OCI-LY7 (cell line): ENCODE measurements around the gene COPG1. TPM values are rescaled to one million over a fixed set of nuclear protein-coding genes. Genes with fewer than 3 reads are reported as not detected.

ENCODE experiments used
- BruUV-seq: library from RNA; stranded (reverse); fragments of 400-500 nt; replicated peaks from 2 replicates; lab custom pipeline; 2021; lab: Mats Ljungman, UMichigan
- CTCF ChIA-PET: fragments of 300-600 bp; sonication (Branson Sonifier 250); formaldehyde crosslinking; loops from one replicate; lab custom pipeline; 2022; ENCODE audit warnings: antibody characterized with exemption; ENCODE audit not compliant: unreplicated experiment; lab: Charles Lee
- POLR2A ChIA-PET: fragments of 300-600 bp; sonication (Branson Sonifier 250); formaldehyde crosslinking; loops from one replicate; lab custom pipeline; 2022; ENCODE audit warnings: antibody characterized with exemption; lab: Charles Lee
- DNase-seq: peaks from one replicate; pipeline ENCODE4 v3.0.0-alpha.2; 2015; ENCODE audit warnings: low spot score
- H2AFZ ChIP-seq: fragments of 200-600 bp; sonication (generic), shearing (Covaris generic); 2 replicates; pipeline ENCODE4 v1.6.1; 2014; ENCODE audit warnings: mild to moderate bottlenecking, antibody characterized with exemption, low read length, moderate library complexity
- H3K27ac ChIP-seq: fragments of 200-600 bp; sonication (generic); 2 replicates; pipeline ENCODE4 v1.5.1; 2014; ENCODE audit warnings: mixed run types, low read depth, mild to moderate bottlenecking, moderate library complexity, low read length, inconsistent platforms; ENCODE audit not compliant: poor library complexity, severe bottlenecking
- H3K36me3 ChIP-seq: fragments of 200-600 bp; sonication (generic); 2 replicates; pipeline ENCODE4 v1.6.1; 2014; ENCODE audit warnings: mild to moderate bottlenecking, antibody characterized with exemption, low read length, moderate library complexity, mixed read lengths; ENCODE audit not compliant: insufficient read depth
- H3K4me1 ChIP-seq: fragments of 200-600 bp; sonication (generic); 2 replicates; pipeline ENCODE4 v1.5.1; 2014; ENCODE audit warnings: mild to moderate bottlenecking, low read length; ENCODE audit not compliant: insufficient read depth, poor library complexity, severe bottlenecking
- H3K4me2 ChIP-seq: fragments of 200-600 bp; sonication (generic); 2 replicates; pipeline ENCODE4 v1.6.1; 2014; ENCODE audit warnings: mild to moderate bottlenecking, low read length
- H3K4me3 ChIP-seq: fragments of 200-600 bp; sonication (generic); 2 replicates; pipeline ENCODE4 v1.5.1; 2014; ENCODE audit warnings: mild to moderate bottlenecking, low read depth, low read length; ENCODE audit not compliant: poor library complexity, severe bottlenecking
- H3K79me2 ChIP-seq: fragments of 200-600 bp; sonication (generic); 2 replicates; pipeline ENCODE4 v1.6.1; 2016; ENCODE audit warnings: low read depth, mild to moderate bottlenecking, low read length, moderate library complexity, mixed read lengths; ENCODE audit not compliant: insufficient read depth
- H3K9me2 ChIP-seq: fragments of 200-600 bp; sonication (generic); 2 replicates; pipeline ENCODE4 v1.6.1; 2016; ENCODE audit warnings: mild to moderate bottlenecking, low read length, mixed read lengths; ENCODE audit not compliant: insufficient read depth
- H3K9me3 ChIP-seq: fragments of 200-600 bp; sonication (generic); 2 replicates; pipeline ENCODE4 v1.6.1; 2014; ENCODE audit warnings: mild to moderate bottlenecking, mixed run types, low read length, mixed read lengths
- H4K20me1 ChIP-seq: fragments of 200-600 bp; sonication (generic); 2 replicates; pipeline ENCODE4 v1.6.1; 2014; ENCODE audit warnings: mild to moderate bottlenecking, antibody characterized with exemption, low read length, moderate library complexity, mixed read lengths; ENCODE audit not compliant: insufficient read depth
- CTCF ChIP-seq: fragments of 200-600 bp; sonication (generic); conservative IDR thresholded peaks from 2 replicates; pipeline ENCODE4 v1.5.1; 2014; ENCODE audit warnings: mild to moderate bottlenecking, antibody characterized with exemption, low read length, moderate library complexity, mixed read lengths
- EZH2phosphoT487 ChIP-seq: fragments of 200-600 bp; sonication (generic); IDR thresholded peaks from 2 replicates; pipeline ENCODE4 v1.6.1; 2018; ENCODE audit warnings: low read depth, borderline replicate concordance, mild to moderate bottlenecking, mixed run types, antibody characterized with exemption, low read length, moderate library complexity, mixed read lengths
- intact Hi-C: fragments of 100-400 bp; cut with micrococcal nuclease; formaldehyde crosslinking; loops from one replicate; pipeline ENCODE4 v1.10.0; 2022; ENCODE audit not compliant: unreplicated experiment
- microRNA-seq: library from miRNA; unstranded; fragments of <30 nt; microRNA quantifications from one replicate; pipeline ENCODE4 v1.2.0, GENCODE V29; 2022; ENCODE audit warnings: borderline replicate concordance
- small RNA-seq: library from RNA; depleted of rRNA; stranded (forward); fragments of <200 nt; gene quantifications from one replicate; pipeline ENCODE3, GENCODE V24; 2014
- total RNA-seq, 2 experiments: library from RNA; depleted of rRNA in 1 of 2; stranded (reverse); fragments of >200 nt in 1 of 2; shearing (Covaris generic) in 1 of 2; gene quantifications; 2 replicates each; pipeline ENCODE4 v1.2.3, GENCODE V29; 2014 to 2022

The COPG1 gene
- total RNA-seq, 2 experiments from 2014 or later, result 91.9 to 182 TPM

GRCh38 chr3:129326595-129326994, 77.2 kb downstream of the COPG1 start:
- H3K79me2 ChIP-seq, result no peaks in the 10 kb centered on the region
- H3K9me2 ChIP-seq, result no peaks in the 10 kb centered on the region
- no peak overlapping the region for H3K27ac ChIP-seq
- peaks cover 16% of the 10 kb centered on the region for H3K4me1 ChIP-seq
- intact Hi-C loops, result loop anchor here (5.0 kb wide), 1 partner anchor 274 kb away; no protein-coding TSS in a partner anchor
- TF ChIP-seq CTCF (no peak), EZH2phosphoT487 (no peak)
- H3K4me2 ChIP-seq, result no peak overlapping the region
- H3K4me3 ChIP-seq, result no peak overlapping the region
- BruUV-seq, result no TSS peak
- ChIA-PET POLR2A (interaction anchor here (0.6 kb wide), 1 partner anchor 129 kb away, joined by 6 read pairs; no protein-coding TSS in a partner anchor), CTCF (interaction anchor here (0.7 kb wide), 1 partner anchor 8 kb away, joined by 3 read pairs; no protein-coding TSS in a partner anchor)
- no peaks in the 10 kb centered on the region for H3K9me3 ChIP-seq
- no peaks in the 10 kb centered on the region for H3K36me3 ChIP-seq
- H2AFZ ChIP-seq, result no peak overlapping the region
- no peaks in the 10 kb centered on the region for H4K20me1 ChIP-seq
- DNase-seq, result no peak

Small RNA genes within 50 kb of the gene (microRNA-seq; reads per million reads assigned to microRNA genes)
- not detected for gene MIR6826

Small RNA genes within 50 kb of the gene (small RNA-seq; reads per million reads assigned to genes)
- not detected for gene MIR6826
- not detected for gene RPS27P12

Other genes with a start within 250 kb of the COPG1 start
- gene EFCC1, start 248.3 kb upstream of the COPG1 start, total RNA-seq (2014; rRNA removed; shearing (Covaris generic)), result not detected in 2 replicates
- gene EFCC1, start 248.3 kb upstream of the COPG1 start, total RNA-seq (2022), result not detected in 2 replicates
- not detected in 2 replicates for gene GP9, start 188.8 kb upstream of the COPG1 start, total RNA-seq (2014; rRNA removed; shearing (Covaris generic))
- gene GP9, start 188.8 kb upstream of the COPG1 start, total RNA-seq (2022), result not detected in 2 replicates
- 11.6 and 12.5 TPM in 2 replicates for gene RAB43, start 127.8 kb upstream of the COPG1 start, total RNA-seq (2014; rRNA removed; shearing (Covaris generic))
- gene RAB43, start 127.8 kb upstream of the COPG1 start, total RNA-seq (2022), result 10.4 and 14.1 TPM in 2 replicates
- gene ISY1, start 88.5 kb upstream of the COPG1 start, total RNA-seq (2014; rRNA removed; shearing (Covaris generic)), result 34.5 and 40.3 TPM in 2 replicates
- gene ISY1, start 88.5 kb upstream of the COPG1 start, total RNA-seq (2022), result 54.9 and 62.1 TPM in 2 replicates
- 336 and 350 TPM in 2 replicates for gene CNBP, start 65.7 kb upstream of the COPG1 start, total RNA-seq (2014; rRNA removed; shearing (Covaris generic))
- 322 and 324 TPM in 2 replicates for gene CNBP, start 65.7 kb upstream of the COPG1 start, total RNA-seq (2022)
- 90.6 and 104 TPM in 2 replicates for gene HMCES, start 29.3 kb downstream of the COPG1 start, total RNA-seq (2014; rRNA removed; shearing (Covaris generic))
- 287 and 320 TPM in 2 replicates for gene HMCES, start 29.3 kb downstream of the COPG1 start, total RNA-seq (2022)
- gene EFCAB12, start 179.0 kb downstream of the COPG1 start, total RNA-seq (2014; rRNA removed; shearing (Covaris generic)), result 0.36 and 1.1 TPM in 2 replicates
- 2.5 and 2.6 TPM in 2 replicates for gene EFCAB12, start 179.0 kb downstream of the COPG1 start, total RNA-seq (2022)
- 42.4 and 46.3 TPM in 2 replicates for gene MBD4, start 190.3 kb downstream of the COPG1 start, total RNA-seq (2014; rRNA removed; shearing (Covaris generic))
- gene MBD4, start 190.3 kb downstream of the COPG1 start, total RNA-seq (2022), result 74.6 and 86.1 TPM in 2 replicates
- gene IFT122, start 190.6 kb downstream of the COPG1 start, total RNA-seq (2014; rRNA removed; shearing (Covaris generic)), result 21.6 and 25.8 TPM in 2 replicates
- 37.0 and 48.1 TPM in 2 replicates for gene IFT122, start 190.6 kb downstream of the COPG1 start, total RNA-seq (2022)